ENCODE measurements around the gene C20orf96.

The C20orf96 gene

GRCh38 chr20:312067-312466 is 21.5 kb upstream of the C20orf96 start:
- DNase-seq: no peak

DNA sequence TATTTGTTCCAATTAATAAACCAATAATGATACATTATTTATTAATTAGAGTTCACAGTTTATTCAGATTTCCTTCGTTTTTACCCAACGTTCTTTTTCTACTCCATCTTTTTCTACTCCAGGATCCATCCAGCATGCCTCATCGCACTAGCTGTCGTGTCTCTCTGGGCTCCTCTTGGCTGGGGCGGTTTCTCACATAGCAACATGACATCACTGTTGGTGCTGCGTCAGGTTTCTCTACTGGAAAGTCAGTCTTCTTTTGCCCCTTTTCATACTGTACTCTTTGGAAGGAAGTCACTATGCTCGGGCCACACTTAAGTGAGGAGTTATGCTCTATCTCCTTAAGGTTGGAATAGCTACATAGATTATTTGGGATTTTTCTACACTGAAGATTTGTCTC is 21.1 kb upstream of the C20orf96 start:
- DNase-seq: no peak

DNA sequence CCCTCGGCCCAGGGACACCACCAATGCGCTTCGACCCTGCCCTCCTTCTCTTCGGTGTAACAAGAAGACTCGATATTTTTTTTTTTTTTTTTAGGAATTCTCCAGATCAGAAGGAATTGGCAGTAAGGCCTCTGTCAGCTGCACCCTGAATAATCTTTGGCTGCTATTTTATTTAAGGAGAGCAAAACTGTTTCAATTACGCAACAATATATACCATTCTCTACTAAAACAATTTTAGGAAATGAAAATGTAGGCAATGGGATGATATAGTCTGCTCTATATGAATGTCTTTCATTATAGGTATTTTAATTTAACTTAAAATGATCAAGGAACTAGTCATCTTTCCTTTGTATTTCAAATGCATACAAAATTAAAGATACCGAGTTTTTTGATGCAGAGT is 20.1 kb upstream of the C20orf96 start:
- DNase-seq: no peak

DNA sequence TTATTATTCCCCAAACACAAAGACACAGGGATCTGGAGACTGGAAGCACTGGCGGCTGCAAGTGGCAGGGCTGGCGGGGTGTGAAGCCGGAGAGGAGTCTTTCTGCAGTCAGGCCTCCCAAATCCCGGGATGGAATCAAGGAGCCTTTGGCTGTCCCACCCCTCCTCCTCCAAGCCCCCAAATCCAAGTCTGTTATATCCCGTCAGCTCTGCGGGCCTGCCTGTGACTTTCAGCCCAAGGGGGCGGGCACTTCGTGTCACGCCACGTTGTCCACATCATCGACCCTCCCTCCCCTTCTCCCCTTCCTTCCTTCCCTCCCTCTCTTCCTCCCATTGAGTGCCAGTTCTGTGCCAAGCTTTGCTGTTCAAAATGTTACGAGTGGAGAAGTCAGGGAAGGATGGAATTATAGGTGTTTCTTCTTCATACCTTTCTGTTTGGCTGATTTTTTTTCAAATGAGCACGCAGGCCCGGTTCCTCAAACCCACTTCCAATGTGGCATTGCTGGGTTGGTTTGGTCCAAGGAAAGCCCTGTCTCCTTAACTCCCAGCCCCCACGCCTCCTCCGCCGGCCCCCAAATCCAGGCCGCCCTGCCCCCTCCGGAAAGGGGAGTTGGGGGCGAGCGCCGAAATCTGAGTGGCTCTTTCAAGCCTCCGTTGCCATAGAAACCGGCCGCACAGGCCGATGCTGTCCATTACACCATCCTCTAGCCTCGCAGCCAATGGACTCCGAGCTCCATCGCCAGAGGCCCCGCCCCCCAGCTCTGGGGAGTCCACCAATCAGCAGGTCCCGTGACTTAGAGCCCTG is 19.5 kb upstream of the C20orf96 start:
- peak; percentile 33 to 60 (median 49) for DNase-seq

DNA sequence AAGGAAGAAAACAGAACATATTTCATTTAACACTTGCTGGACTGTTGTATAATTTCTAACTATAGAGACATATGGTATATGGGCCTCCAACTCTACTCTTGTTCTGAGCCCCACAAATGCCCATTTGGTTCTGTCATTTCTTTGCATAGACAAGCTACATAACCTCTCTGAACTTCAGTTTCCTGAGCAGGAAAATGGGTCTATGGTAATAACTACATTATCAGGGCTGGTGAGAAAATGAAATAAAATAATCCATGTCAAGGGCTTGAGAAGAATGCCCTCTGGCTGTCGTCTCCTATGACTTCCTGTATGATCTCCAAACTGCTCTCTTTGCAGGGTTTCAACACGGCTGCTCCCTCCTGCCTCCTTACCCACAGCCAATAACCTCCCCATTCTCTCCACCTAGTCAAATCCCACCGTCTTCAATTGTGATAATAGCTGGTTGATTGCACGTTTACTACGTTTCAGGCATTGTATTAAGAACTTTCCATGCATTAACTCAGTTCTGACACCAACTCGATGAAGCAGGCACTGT is 18.8 kb upstream of the C20orf96 start:
- DNase-seq: no peak

DNA sequence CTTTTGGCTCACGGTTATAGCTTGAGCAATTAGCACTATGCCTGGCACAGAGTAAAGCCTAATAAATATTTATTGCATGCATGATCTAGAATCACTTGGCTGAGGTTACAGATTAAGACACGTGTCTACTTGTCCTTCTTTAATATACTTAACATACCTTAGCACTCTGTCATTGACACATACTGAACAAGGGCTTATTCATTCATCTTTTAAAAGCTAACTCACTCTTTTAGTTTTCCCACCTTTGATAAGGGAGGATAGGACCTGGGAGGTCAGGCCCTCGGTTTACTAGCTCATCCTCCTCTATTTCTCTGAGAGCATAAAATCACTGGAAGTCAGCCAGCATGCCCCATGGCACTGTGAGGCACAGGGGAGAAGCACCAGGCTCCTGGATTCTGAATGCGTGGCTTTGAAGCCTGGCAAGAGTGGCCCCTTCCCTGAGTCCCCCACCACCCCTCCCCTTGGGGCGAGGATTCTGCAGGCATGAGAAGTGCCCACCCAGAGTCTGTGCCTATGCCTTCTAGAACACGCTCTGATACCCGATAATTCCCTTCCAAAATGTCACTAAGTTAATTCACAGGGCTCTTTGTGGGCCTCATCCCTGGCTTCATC is 18.0 kb upstream of the C20orf96 start:
- DNase-seq: no peak

GRCh38 chr20:305745-306144 is 15.2 kb upstream of the C20orf96 start:
- DNase-seq: no peak

GRCh38 chr20:301886-302848 is 11.6 kb upstream of the C20orf96 start:
- no peak for DNase-seq

DNA sequence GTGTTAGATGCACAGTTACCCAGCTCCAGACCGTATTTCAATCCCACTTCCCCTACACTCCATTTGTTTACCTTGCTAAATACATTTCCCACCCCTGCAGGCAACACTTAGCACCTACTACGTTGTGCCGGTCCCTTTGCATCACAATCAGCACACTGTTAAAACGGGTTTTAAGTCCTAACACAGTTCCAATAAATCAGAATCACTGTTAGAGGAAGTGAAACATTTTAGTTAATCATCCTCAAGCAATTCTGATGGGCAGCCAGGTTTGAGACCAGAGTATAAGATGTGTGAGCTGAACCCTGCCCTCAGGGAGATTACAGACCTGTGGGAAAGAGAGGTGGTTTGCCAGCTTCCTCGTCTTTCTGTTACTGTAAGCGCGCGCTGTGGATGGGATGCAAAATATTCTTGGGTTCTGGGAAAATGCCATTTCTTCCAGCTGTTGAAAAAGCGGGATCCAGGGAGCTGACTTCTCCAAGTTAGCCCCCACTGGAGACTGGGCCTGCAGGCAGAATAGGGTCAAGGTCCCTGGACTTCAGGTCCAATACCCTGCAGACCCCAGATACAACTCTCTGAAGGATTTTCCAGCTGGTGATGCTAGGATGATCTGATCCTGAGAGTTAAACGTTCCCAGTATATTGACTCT is 9.9 kb upstream of the C20orf96 start:
- no peak for DNase-seq

- DNase-seq: no peak
Observed at GRCh38 chr20:298776-299391, 8.3 kb upstream of the C20orf96 start.

GRCh38 chr20:297925-298775 is 7.6 kb upstream of the C20orf96 start:
- peak in 3 of 4 experiments; percentile 14 to 28 (median 19) for DNase-seq

DNA sequence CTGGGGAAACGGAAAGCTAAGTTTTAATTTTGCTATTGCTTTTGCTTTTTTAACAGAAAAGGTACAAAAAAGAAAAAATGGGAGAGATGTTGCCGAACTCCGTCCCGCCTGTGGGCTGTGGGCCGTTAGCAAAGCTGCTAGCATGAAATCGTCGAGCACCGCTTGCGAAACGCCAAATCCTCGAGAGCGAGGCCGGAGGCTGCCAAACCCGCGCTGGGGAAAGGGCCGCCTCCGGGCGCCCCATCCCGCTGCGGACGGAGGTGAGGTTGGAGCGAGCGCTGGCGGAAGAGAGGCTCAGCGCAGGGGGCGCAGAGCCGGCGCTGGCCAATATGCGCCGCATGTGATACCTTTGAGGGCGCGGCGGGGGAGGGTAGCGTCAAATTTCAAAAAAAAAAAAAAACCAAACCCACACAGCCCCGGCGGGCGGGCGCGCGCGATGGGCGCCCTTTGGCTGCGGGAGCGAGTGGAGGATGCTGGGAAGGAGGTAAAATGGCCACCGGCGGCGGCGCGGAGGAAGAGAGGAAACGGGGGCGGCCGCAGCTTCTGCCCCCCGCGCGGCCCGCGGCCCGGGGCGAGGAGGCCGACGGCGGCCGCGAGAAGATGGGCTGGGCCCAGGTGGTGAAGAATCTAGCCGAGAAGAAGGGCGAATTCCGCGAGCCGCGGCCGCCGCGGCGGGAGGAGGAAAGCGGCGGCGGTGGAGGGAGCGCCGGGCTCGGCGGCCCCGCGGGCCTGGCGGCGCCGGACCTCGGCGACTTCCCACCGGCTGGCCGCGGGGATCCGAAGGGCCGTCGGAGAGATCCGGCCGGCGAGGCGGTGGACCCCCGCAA is 6.8 kb upstream of the C20orf96 start, which contains the start of gene ZCCHC3:
Gene ZCCHC3, plus strand, starts transcription at position 473 of the 827 bp plus-strand sequence. Its CDS starts 17 bp downstream, at position 490.
- peak; percentile 59 to 73 (median 68) for DNase-seq

- DNase-seq: no peak
Observed at GRCh38 chr20:295804-296203, 5.3 kb upstream of the C20orf96 start.

DNA sequence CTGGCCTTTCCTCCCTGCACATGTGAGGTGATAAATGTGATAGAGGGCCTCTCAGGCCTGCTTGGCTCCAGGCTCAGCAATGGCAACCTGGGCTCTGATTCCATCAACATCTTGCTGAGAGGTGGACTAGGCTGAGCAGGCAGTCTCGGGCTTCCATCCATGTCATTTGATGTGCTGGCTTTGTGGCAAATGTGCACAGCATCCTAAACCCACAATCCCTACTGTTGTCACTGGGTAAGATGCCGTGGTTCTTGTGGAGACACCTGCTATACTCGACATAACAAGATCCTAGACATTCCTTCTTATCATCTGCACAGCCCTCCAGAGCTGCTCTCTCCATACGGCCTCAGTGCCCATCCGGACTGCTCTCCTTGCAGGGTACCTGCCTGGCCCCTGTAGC is 4.1 kb upstream of the C20orf96 start:
- no peak for DNase-seq

DNA sequence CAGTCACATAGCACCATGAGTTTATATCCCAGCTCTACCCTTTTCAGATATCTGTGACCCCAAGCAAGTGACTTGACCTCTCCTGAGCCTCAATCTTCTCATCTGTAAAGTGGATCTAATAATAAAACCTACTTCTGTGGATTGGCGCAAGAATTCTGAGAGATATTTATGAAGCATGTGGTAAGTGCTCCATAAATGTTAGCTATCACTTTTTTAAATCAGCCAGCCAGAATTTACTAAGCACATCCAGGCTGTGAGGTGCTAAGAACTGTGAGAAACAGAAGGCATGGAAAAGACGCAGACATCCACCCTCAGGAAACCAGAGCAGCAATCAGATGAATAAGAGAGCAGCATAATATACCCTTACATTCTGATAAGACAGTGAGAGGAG is 862 bp downstream of the C20orf96 start:
- no peak for DNase-seq

- DNase-seq: no peak
Observed at GRCh38 chr20:288956-289692, 1.4 kb downstream of the C20orf96 start.

- DNase-seq: no peak
Observed at GRCh38 chr20:286508-286907, 4.0 kb downstream of the C20orf96 start.

GRCh38 chr20:284172-284571 is 6.4 kb downstream of the C20orf96 start:
- DNase-seq: no peak

All from activated CD4-positive, CD25-positive, alpha-beta regulatory T cell (primary cell).